EL (cell line): ENCODE measurements around the gene TAAR1.
A peak's percentile ranks its signal among the peaks of the same experiment; 100 is the strongest.
"Not testable (repeated sequence)": the region's sequence is repeated elsewhere in the genome, so short reads cannot be mapped to it uniquely, and the experiment has no call there.

Experiments used
- DNase-seq: peaks from one replicate; pipeline ENCODE4 v3.0.0-alpha.2; 2016

TAAR1 gene

GRCh38 chr6:132651062-132651461 lies 7.9 kb downstream of the TAAR1 start:
- no peak for DNase-seq

- DNase-seq = no peak
Observed at GRCh38 chr6:132650429-132650828, 8.6 kb downstream of the TAAR1 start.

GRCh38 chr6:132648828-132649227 lies 10.2 kb downstream of the TAAR1 start:
- DNase-seq = no peak

GRCh38 chr6:132648356-132648755 lies 10.6 kb downstream of the TAAR1 start:
- DNase-seq = peak; percentile 62

- no peak for DNase-seq
Observed at GRCh38 chr6:132643547-132643946, 15.4 kb downstream of the TAAR1 start.

- not testable (repeated sequence) for DNase-seq
Observed at GRCh38 chr6:132637135-132637534, 21.8 kb downstream of the TAAR1 start.

GRCh38 chr6:132635906-132636305 lies 23.1 kb downstream of the TAAR1 start:
- DNase-seq = not testable (repeated sequence)

GRCh38 chr6:132635288-132635687 lies 23.7 kb downstream of the TAAR1 start:
- DNase-seq = not testable (repeated sequence)

GRCh38 chr6:132634796-132635195 lies 24.2 kb downstream of the TAAR1 start:
- no peak for DNase-seq

GRCh38 chr6:132633362-132633761 lies 25.6 kb downstream of the TAAR1 start:
- DNase-seq = no peak

- no peak for DNase-seq
Observed at GRCh38 chr6:132624175-132624574, 34.8 kb downstream of the TAAR1 start, which contains the start of gene TAAR2. TSS of gene TAAR2 (minus strand) at chr6:132624275. CDS start at chr6:132624275, 0 bp downstream.

GRCh38 chr6:132623106-132623845 lies 35.7 kb downstream of the TAAR1 start:
- no peak for DNase-seq

- DNase-seq = no peak
Observed at GRCh38 chr6:132616677-132617076, 42.3 kb downstream of the TAAR1 start.

GRCh38 chr6:132614554-132614953 lies 44.4 kb downstream of the TAAR1 start:
- DNase-seq = no peak

GRCh38 chr6:132612449-132613108 lies 46.4 kb downstream of the TAAR1 start:
- no peak for DNase-seq

- no peak for DNase-seq
Observed at GRCh38 chr6:132611616-132612015, 47.4 kb downstream of the TAAR1 start.

GRCh38 chr6:132607544-132608233 lies 51.3 kb downstream of the TAAR1 start:
- no peak for DNase-seq

- no peak for DNase-seq
Observed at GRCh38 chr6:132604635-132605152, 54.3 kb downstream of the TAAR1 start.

- DNase-seq = not testable (repeated sequence)
Observed at GRCh38 chr6:132600900-132601299, 58.1 kb downstream of the TAAR1 start.

GRCh38 chr6:132598473-132598872 lies 60.5 kb downstream of the TAAR1 start:
- DNase-seq = peak; percentile 3

- DNase-seq = no peak
Observed at GRCh38 chr6:132596201-132596600, 62.8 kb downstream of the TAAR1 start.
